K562 (cell line): ENCODE data around the gene ARHGEF17. TPM values are rescaled to one million over a fixed set of nuclear protein-coding genes. Genes with fewer than 3 reads are reported as not detected.

Experiments
- ATAC-seq: fragments of 200-7000 bp; cut with Tn5 transposase; 3 replicates; pipeline ENCODE4 v1.9.1; 2020; ENCODE audit warnings: moderate library complexity
- BruUV-seq: library from RNA; stranded (reverse); fragments of 400-500 nt; replicated peaks from 2 replicates; lab custom pipeline; 2021; lab: Mats Ljungman, UMichigan
- CTCF ChIA-PET: fragments of 300-600 bp; formaldehyde crosslinking; extraction: SDS; loops from one replicate; lab custom pipeline; 2021; ENCODE audit warnings: low intra/inter-chr PET ratio; lab: Yijun Ruan, JAX
- POLR2A ChIA-PET: fragments of 300-600, 350-650 bp; sonication (Branson Sonifier 250); formaldehyde crosslinking; extraction: SDS; loops from one replicate; lab custom pipeline; 2021; ENCODE audit warnings: antibody characterized with exemption, inconsistent platforms; lab: Yijun Ruan, JAX
- DNase-seq, 4 experiments: peaks; one replicate each; pipeline versions ENCODE4 v3.0.0 to v3.0.0-alpha.2; 2011 to 2018; ENCODE audit warnings: low spot score in 3 of 4, mixed read lengths in 3 of 4; ENCODE audit errors: extremely low read depth in 1 of 4
- FAIRE-seq: peaks from 2 replicates; lab custom pipeline; 2011; peaks lifted over from hg19 to GRCh38; lab: Jason Lieb, UNC
- H2AFZ ChIP-seq: 2 replicates; pipeline ENCODE4 v1.6.0; 2011; ENCODE audit warnings: low read depth, low read length, control low read depth, inconsistent platforms
- H3K27ac ChIP-seq: fragments of 200-600 bp; 3 replicates; pipeline ENCODE4 v1.8.0; 2011; ENCODE audit warnings: low read depth, mild to moderate bottlenecking, control low read depth, inconsistent platforms, low read length, moderate library complexity, mixed read lengths; ENCODE audit errors: extremely low read depth
- H3K27me3 ChIP-seq, 2 experiments: fragments of 300-600 bp in 1 of 2; 2 replicates in 1 of 2; 3 replicates in 1 of 2; pipeline versions ENCODE4 v1.6.0 to v1.8.0; 2011; ENCODE audit warnings: inconsistent platforms in 2 of 2, low read length in 2 of 2, mild to moderate bottlenecking in 1 of 2, mixed read lengths in 1 of 2, moderate library complexity in 1 of 2; ENCODE audit not compliant: control insufficient read depth in 2 of 2, insufficient read depth in 2 of 2
- H3K36me3 ChIP-seq: fragments of 300-600 bp; 3 replicates; pipeline ENCODE4 v1.8.0; 2011; ENCODE audit warnings: mild to moderate bottlenecking, low read length, inconsistent platforms; ENCODE audit not compliant: control insufficient read depth, insufficient read depth
- H3K4me1 ChIP-seq, 2 experiments: fragments of 200-600 bp in 1 of 2; replicated peaks in 1 of 2; 2 replicates in 1 of 2; 3 replicates in 1 of 2; pipeline versions ENCODE4 v1.5.1 to v1.8.0; 2011; ENCODE audit warnings: inconsistent platforms in 2 of 2, low read length in 2 of 2, mild to moderate bottlenecking in 1 of 2, mixed read lengths in 1 of 2, moderate library complexity in 1 of 2; ENCODE audit not compliant: control insufficient read depth in 2 of 2, insufficient read depth in 2 of 2
- H3K4me2 ChIP-seq: 2 replicates; pipeline ENCODE4 v1.6.1; 2011; ENCODE audit warnings: low read length, control low read depth, inconsistent platforms, mixed read lengths; ENCODE audit not compliant: insufficient read depth
- H3K4me3 ChIP-seq: fragments of 200-600 bp; sonication (generic), shearing (Covaris generic); 2 replicates; pipeline ENCODE4 v1.5.1; 2016; ENCODE audit warnings: control low read depth, inconsistent platforms
- H3K79me2 ChIP-seq: fragments of 200-600 bp; 3 replicates; pipeline ENCODE4 v1.8.0; 2011; ENCODE audit warnings: low read length, inconsistent platforms; ENCODE audit not compliant: control insufficient read depth, insufficient read depth
- H3K9ac ChIP-seq, 2 experiments: 2 replicates each; pipeline versions ENCODE4 v1.6.0 to v1.6.1; 2011; ENCODE audit warnings: low read depth in 2 of 2, low read length in 2 of 2, control low read depth in 1 of 2, inconsistent platforms in 1 of 2, mild to moderate bottlenecking in 1 of 2, mixed read lengths in 1 of 2; ENCODE audit not compliant: insufficient read depth in 1 of 2
- H3K9me1 ChIP-seq: one replicate; pipeline ENCODE4 v1.6.0; 2011; ENCODE audit warnings: inconsistent platforms, mild to moderate bottlenecking, low read length, moderate library complexity; ENCODE audit not compliant: control insufficient read depth, insufficient read depth
- H3K9me3 ChIP-seq: replicated peaks from 2 replicates; pipeline ENCODE4 v1.5.1; 2011; ENCODE audit warnings: low read depth, low read length, inconsistent platforms; ENCODE audit not compliant: control insufficient read depth, insufficient read depth
- H4K20me1 ChIP-seq: replicated peaks from 2 replicates; pipeline ENCODE4 v1.6.1; 2011; ENCODE audit warnings: low read length, inconsistent platforms, mixed read lengths; ENCODE audit not compliant: control insufficient read depth, insufficient read depth
- AFF4 ChIP-seq: sonication (generic); formaldehyde crosslinking; IDR thresholded peaks from 2 replicates; pipeline ENCODE4 v1.8.0; 2023; ENCODE audit warnings: mild to moderate bottlenecking, missing genetic modification reagents
- BHLHE40 ChIP-seq: IDR thresholded peaks from 2 replicates; pipeline ENCODE4 v1.6.1; 2011; ENCODE audit warnings: low read length, improper control_type of control experiment
- CAMTA2 ChIP-seq: fragments of 250-450 bp; sonication (Bioruptor Pico); conservative IDR thresholded peaks from 2 replicates; pipeline ENCODE4 v1.5.1; 2022
- GMEB1 ChIP-seq: fragments of 250-450 bp; sonication (Bioruptor Pico); IDR thresholded peaks from 2 replicates; pipeline ENCODE4 v1.4.0; 2020; ENCODE audit warnings: mild to moderate bottlenecking
- GTF2A2 ChIP-seq: IDR thresholded peaks from 2 replicates; pipeline ENCODE4 v1.6.1; 2016; ENCODE audit warnings: mild to moderate bottlenecking, missing genetic modification characterization, missing compliant biosample characterization
- HDAC3 ChIP-seq: fragments of 450-650 bp; IDR thresholded peaks from 2 replicates; pipeline ENCODE4 v1.6.1; 2018; ENCODE audit warnings: borderline replicate concordance, mild to moderate bottlenecking, moderate library complexity; ENCODE audit not compliant: partially characterized antibody
- ILK ChIP-seq: fragments of 450-650 bp; IDR thresholded peaks from 2 replicates; pipeline ENCODE4 v1.6.1; 2016; ENCODE audit warnings: missing genetic modification characterization, low read depth, mild to moderate bottlenecking, missing compliant biosample characterization, moderate library complexity, borderline replicate concordance
- PTTG1 ChIP-seq: fragments of 450-650 bp; IDR thresholded peaks from 2 replicates; pipeline ENCODE4 v1.6.1; 2016; ENCODE audit warnings: low read depth, mild to moderate bottlenecking, missing genetic modification characterization, missing compliant biosample characterization
- TAF9B ChIP-seq: fragments of 450-650 bp; IDR thresholded peaks from 2 replicates; pipeline ENCODE4 v1.6.1; 2018; ENCODE audit warnings: mild to moderate bottlenecking; ENCODE audit not compliant: partially characterized antibody
- ZNF354B ChIP-seq: fragments of 250-450 bp; sonication (Bioruptor Pico); IDR thresholded peaks from 2 replicates; pipeline ENCODE4 v1.4.0; 2020
- ZNF584 ChIP-seq: fragments of 200-800 bp; sonication (Bioruptor generic); IDR thresholded peaks from 2 replicates; pipeline ENCODE4 v1.6.1; 2016; ENCODE audit warnings: low read depth, mild to moderate bottlenecking, missing genetic modification characterization, missing compliant biosample characterization
- WGBS: fragments of 100-300 bp; shearing (Covaris generic); methylation state at CpG from one replicate; pipeline ENCODE4 v1.1.6; 2016; ENCODE audit warnings: low coverage, mixed read lengths; ENCODE audit not compliant: insufficient coverage; ENCODE audit errors: missing lambda C conversion rate; 5-methylcytosine and 5-hydroxymethylcytosine counted together
- in situ Hi-C: fragments of 300-500 bp; cut with MboI; formaldehyde crosslinking; loops from 4 replicates; pipeline ENCODE4 v1.15.0; 2018; ENCODE audit warnings: inconsistent platforms, mixed read lengths
- intact Hi-C: fragments of 100-400 bp; cut with micrococcal nuclease; formaldehyde crosslinking; loops from 2 replicates; pipeline ENCODE4 v1.14.2; 2022
- polyA plus RNA-seq, 8 experiments: library from polyadenylated mRNA; depleted of rRNA in 4 of 8; stranded (reverse) in 5 of 8; unstranded in 3 of 8; fragments of >200 nt; fragmentation: Nextera tagmentation in 2 of 8; fragmentation: Illumina TruSeq in 1 of 8; extraction: Ambion mirVana in 2 of 8; extraction: Trizol in 1 of 8; gene quantifications; 2 replicates each; pipeline versions ENCODE4 v1.2.1 to v1.2.3, GENCODE V29; 2011 to 2014; ENCODE audit warnings: inconsistent platforms in 1 of 8, missing spikeins in 1 of 8
- total RNA-seq, 7 experiments: library from RNA; depleted of rRNA in 6 of 7; stranded (reverse); fragments of >200 nt in 6 of 7; fragmentation: Illumina TruSeq in 2 of 7; extraction: Trizol in 2 of 7; gene quantifications; 2 replicates each; pipeline versions ENCODE4 v1.2.1 to v1.2.3, GENCODE V29; 2011 to 2021; ENCODE audit warnings: low replicate concordance in 1 of 7
- TF ChIP-seq, protein P1 (sequence below): fragments of 450-650 bp; conservative IDR thresholded peaks from 2 replicates; pipeline ENCODE4 v1.6.1; 2016; ENCODE audit warnings: missing genetic modification characterization, low read depth, mild to moderate bottlenecking, control low read depth, missing compliant biosample characterization

The ARHGEF17 gene
- total and polyA plus RNA-seq, 9 of the 15 experiments (the other 6 are each of a cell fraction or from before 2014, with no cell fraction given), result 0.04 to 0.68 (median 0.10) TPM; not detected in 2

- no peak overlapping the region for H3K4me2 ChIP-seq
- in situ Hi-C loops, result no loop called here
- no peak for FAIRE-seq
- intact Hi-C loops, result no loop called here
- H3K36me3 ChIP-seq, result no peaks in the 10 kb centered on the region
- H3K4me3 ChIP-seq, result no peak overlapping the region
- H3K4me1 ChIP-seq, result peaks cover 0 to 9% of the 10 kb centered on the region in 2 experiments; a peak in 1 of 5 replicates
- no peak overlapping the region for H2AFZ ChIP-seq
- H3K27me3 ChIP-seq, result peaks cover 20 to 65% of the 10 kb centered on the region in 2 experiments
- H3K27ac ChIP-seq, result no peak overlapping the region
- H3K9me3 ChIP-seq, result no peaks in the 10 kb centered on the region
- CTCF ChIA-PET, result no interaction called here
- BruUV-seq, result no TSS peak
- no peaks in the 10 kb centered on the region for H4K20me1 ChIP-seq
- POLR2A ChIA-PET, result no interaction called here
- H3K9ac ChIP-seq, result no peak overlapping the region
- 4% methylated on average over 2 of the region's 4 CpGs for WGBS
- no peaks in the 10 kb centered on the region for H3K79me2 ChIP-seq
- no peak for ATAC-seq
- no peak for DNase-seq
- no peaks in the 10 kb centered on the region for H3K9me1 ChIP-seq
- TF ChIP-seq ZNF584 (no peak), PTTG1 (no peak), HDAC3 (no peak), CAMTA2 (no peak), ILK (tag) (no peak), GTF2A2 (no peak), BHLHE40 (no peak), AFF4 (CRISPR knock-in tag) (no peak), GMEB1 (no peak), TAF9B (no peak), ZNF354B (no peak)
- TF ChIP-seq, protein P1, sequence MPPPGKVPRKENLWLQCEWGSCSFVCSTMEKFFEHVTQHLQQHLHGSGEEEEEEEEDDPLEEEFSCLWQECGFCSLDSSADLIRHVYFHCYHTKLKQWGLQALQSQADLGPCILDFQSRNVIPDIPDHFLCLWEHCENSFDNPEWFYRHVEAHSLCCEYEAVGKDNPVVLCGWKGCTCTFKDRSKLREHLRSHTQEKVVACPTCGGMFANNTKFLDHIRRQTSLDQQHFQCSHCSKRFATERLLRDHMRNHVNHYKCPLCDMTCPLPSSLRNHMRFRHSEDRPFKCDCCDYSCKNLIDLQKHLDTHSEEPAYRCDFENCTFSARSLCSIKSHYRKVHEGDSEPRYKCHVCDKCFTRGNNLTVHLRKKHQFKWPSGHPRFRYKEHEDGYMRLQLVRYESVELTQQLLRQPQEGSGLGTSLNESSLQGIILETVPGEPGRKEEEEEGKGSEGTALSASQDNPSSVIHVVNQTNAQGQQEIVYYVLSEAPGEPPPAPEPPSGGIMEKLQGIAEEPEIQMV, result no peak
Measured at GRCh38 chr11:73265278-73265810, 42.7 kb upstream of the ARHGEF17 start.
